SU-DHL-6 (cell line): ENCODE results near the gene RAB40B.

Experiments
- H2AFZ ChIP-seq: fragments of 200-600 bp; sonication (generic); 2 replicates; pipeline ENCODE4 v1.6.1; 2014; ENCODE audit warnings: low read depth, mild to moderate bottlenecking, moderate library complexity, mixed read lengths, antibody characterized with exemption, low read length; ENCODE audit not compliant: severe bottlenecking
- H3F3A ChIP-seq: fragments of 200-600 bp; shearing (Covaris generic); 2 replicates; pipeline ENCODE4 v1.6.0; 2016; ENCODE audit warnings: antibody characterized with exemption, mild to moderate bottlenecking; ENCODE audit not compliant: insufficient read depth
- H3K27ac ChIP-seq: fragments of 200-600 bp; sonication (generic); 2 replicates; pipeline ENCODE4 v1.5.1; 2016; ENCODE audit warnings: low read depth, mild to moderate bottlenecking, low read length, moderate library complexity, mixed read lengths
- H3K27me3 ChIP-seq: fragments of 200-600 bp; sonication (generic), shearing (Covaris generic); 2 replicates; pipeline ENCODE4 v1.6.0; 2014; ENCODE audit warnings: mild to moderate bottlenecking, low read length
- H3K36me3 ChIP-seq: fragments of 200-600 bp; sonication (generic); 2 replicates; pipeline ENCODE4 v1.6.1; 2014; ENCODE audit warnings: mild to moderate bottlenecking, low read length, mixed read lengths
- H3K4me2 ChIP-seq: fragments of 300-600, 200-600 bp; shearing (Covaris generic), sonication (generic); 2 replicates; pipeline ENCODE4 v1.6.0; 2014; ENCODE audit warnings: low read length, low read depth, mild to moderate bottlenecking; ENCODE audit not compliant: poor library complexity, severe bottlenecking
- H3K4me3 ChIP-seq: fragments of 200-600 bp; sonication (generic); 2 replicates; pipeline ENCODE4 v1.5.1; 2014; ENCODE audit warnings: antibody characterized with exemption, low read length, mild to moderate bottlenecking, mixed read lengths; ENCODE audit not compliant: insufficient read depth, poor library complexity, severe bottlenecking
- H3K79me2 ChIP-seq: fragments of 200-600 bp; sonication (generic); 2 replicates; pipeline ENCODE4 v1.6.1; 2014; ENCODE audit warnings: mild to moderate bottlenecking, low read length, moderate library complexity; ENCODE audit not compliant: insufficient read depth
- H3K9ac ChIP-seq: fragments of 200-600 bp; sonication (generic); 2 replicates; pipeline ENCODE4 v1.7.0; 2014; ENCODE audit warnings: mild to moderate bottlenecking, low read length
- H3K9me2 ChIP-seq: fragments of 200-600 bp; sonication (generic); replicated peaks from 2 replicates; pipeline ENCODE4 v1.6.1; 2014; ENCODE audit warnings: low read length; ENCODE audit not compliant: insufficient read depth
- H3K9me3 ChIP-seq: fragments of 200-600 bp; sonication (generic); 2 replicates; pipeline ENCODE4 v1.6.1; 2014; ENCODE audit warnings: low read length, mixed read lengths; ENCODE audit not compliant: insufficient read depth
- H4K20me1 ChIP-seq: fragments of 200-600 bp; sonication (generic); 2 replicates; pipeline ENCODE4 v1.6.1; 2014; ENCODE audit warnings: low read depth, mild to moderate bottlenecking, antibody characterized with exemption, low read length, moderate library complexity, mixed read lengths
- CTCF ChIP-seq: fragments of 200-600 bp; sonication (generic); IDR thresholded peaks from one replicate; pipeline ENCODE4 v1.5.1; 2017; ENCODE audit warnings: antibody characterized with exemption, mild to moderate bottlenecking, low read length, moderate library complexity; ENCODE audit not compliant: insufficient read depth, poor library complexity, severe bottlenecking
- EZH2phosphoT487 ChIP-seq: fragments of 200-600 bp; sonication (generic), shearing (Covaris generic); conservative IDR thresholded peaks from 2 replicates; pipeline ENCODE4 v1.6.1; 2018; ENCODE audit warnings: mild to moderate bottlenecking, antibody characterized with exemption, low read length, moderate library complexity, mixed read lengths

Gene RAB40B

GRCh38 chr17:82645516-82645915 lies 53.0 kb downstream of the RAB40B start:
- Histone ChIP-seq H3K9me2 (no peaks in the 10 kb centered on the region), H3K27me3 (no peaks in the 10 kb centered on the region), H3K27ac (no peak overlapping the region), H3F3A (peaks cover 4% of the 10 kb centered on the region; the same call in 1 of the 2 replicates), H3K4me3 (no peak overlapping the region), H3K4me2 (no peak overlapping the region), H3K9ac (no peak overlapping the region), H3K36me3 (no peaks in the 10 kb centered on the region), H3K79me2 (peaks cover 73% of the 10 kb centered on the region), H3K9me3 (no peaks in the 10 kb centered on the region), H2AFZ (no peak overlapping the region), H4K20me1 (peaks cover 4% of the 10 kb centered on the region; the same call in 1 of the 2 replicates)
- no peak for TF ChIP-seq EZH2phosphoT487
- no peak for TF ChIP-seq CTCF

GRCh38 chr17:82644148-82644547 lies 54.4 kb downstream of the RAB40B start:
- Histone ChIP-seq H3K79me2 (peaks cover 86% of the 10 kb centered on the region), H3K9me3 (no peaks in the 10 kb centered on the region), H3F3A (peaks cover 4% of the 10 kb centered on the region; the same call in 1 of the 2 replicates), H3K9ac (no peak overlapping the region), H3K9me2 (no peaks in the 10 kb centered on the region), H4K20me1 (peaks cover 4% of the 10 kb centered on the region; the same call in 1 of the 2 replicates), H3K27me3 (no peaks in the 10 kb centered on the region), H3K4me2 (no peak overlapping the region), H2AFZ (no peak overlapping the region), H3K36me3 (no peaks in the 10 kb centered on the region), H3K27ac (no peak overlapping the region), H3K4me3 (no peak overlapping the region)
- TF ChIP-seq EZH2phosphoT487 (no peak), CTCF (no peak)

- H3K27ac ChIP-seq: no peak overlapping the region
- no peak for TF ChIP-seq CTCF
- TF ChIP-seq EZH2phosphoT487: no peak
These were observed 56.5 kb downstream of the RAB40B start for GRCh38 chr17:82642022-82642421.

More at GRCh38 chr17:82642022-82642421, 56.5 kb downstream of the RAB40B start:
- Histone ChIP-seq H3K4me2 (no peak overlapping the region), H3K9me3 (no peaks in the 10 kb centered on the region), H4K20me1 (peaks cover 4% of the 10 kb centered on the region; the same call in 1 of the 2 replicates), H3K9ac (no peak overlapping the region), H3K9me2 (no peaks in the 10 kb centered on the region), H3F3A (no peaks in the 10 kb centered on the region), H3K4me3 (no peak overlapping the region), H3K36me3 (no peaks in the 10 kb centered on the region), H2AFZ (no peak overlapping the region), H3K27me3 (no peaks in the 10 kb centered on the region), H3K79me2 (peaks cover 88% of the 10 kb centered on the region)
